ENCODE results near the gene VPS13A.

- TF ChIP-seq CTCF (IDR thresholded peaks at IDR 0.05) (no peak), POLR2A (IDR thresholded peaks at IDR 0.05) (no peak)
Observed at GRCh38 chr9:77218612-77219011, 41.3 kb downstream of the VPS13A start.
